Measurements from ENCODE around the gene ME1. TPM values are rescaled to one million over a fixed set of nuclear protein-coding genes. Genes with fewer than 3 reads are reported as not detected.

The ME1 gene
- total and polyA plus RNA-seq, 9 of the 15 experiments (the other 6 are each of a cell fraction or from before 2014, with no cell fraction given) = 3.2 to 10.4 (median 5.5) TPM

DNA sequence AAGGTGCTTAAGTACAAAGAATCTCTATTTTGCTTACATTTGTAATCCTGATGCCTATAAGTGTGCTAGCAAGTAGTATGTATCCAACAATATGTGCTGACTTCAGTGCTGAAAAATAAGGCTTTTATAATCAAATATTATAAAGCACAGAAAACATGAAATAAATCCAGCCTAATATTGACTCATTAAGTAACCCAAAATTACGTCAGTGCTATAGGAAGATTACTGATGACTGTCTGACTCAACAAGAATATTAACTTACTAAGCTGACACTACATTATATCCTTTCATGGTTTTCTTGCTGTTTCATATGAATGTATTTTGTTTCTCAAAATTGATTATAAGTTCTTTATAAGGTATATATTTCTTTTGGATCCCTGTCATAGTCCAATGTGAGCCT lies 76.1 kb downstream of the ME1 start:
- TF ChIP-seq RFX7 (CRISPR knock-in tag; IDR thresholded peaks at IDR 0.05) = no peak
- Histone ChIP-seq H2AFZ (ENCODE audit: low read depth, low read length) (no peak overlapping the region), H3K27me3 (ENCODE audit: control insufficient read depth in 2 of 2, insufficient read depth in 2 of 2, low read length in 2 of 2) (no peaks in the 10 kb centered on the region), H3K9ac (ENCODE audit: insufficient read depth in 1 of 2, low read depth in 2 of 2, low read length in 2 of 2) (no peak overlapping the region), H3K9me1 (ENCODE audit: control insufficient read depth, insufficient read depth, low read length) (no peaks in the 10 kb centered on the region), H3K79me2 (ENCODE audit: control insufficient read depth, insufficient read depth, low read length) (no peaks in the 10 kb centered on the region), H3K27ac (ENCODE audit: extremely low read depth, low read depth, low read length) (no peak overlapping the region), H3K4me3 (no peak overlapping the region), H4K20me1 (replicated peaks; ENCODE audit: control insufficient read depth, insufficient read depth, low read length) (no peaks in the 10 kb centered on the region), H3K36me3 (ENCODE audit: control insufficient read depth, insufficient read depth, low read length) (no peaks in the 10 kb centered on the region), H3K4me2 (ENCODE audit: insufficient read depth, low read length) (no peak overlapping the region), H3K9me3 (replicated peaks; ENCODE audit: control insufficient read depth, insufficient read depth, low read depth, low read length) (no peaks in the 10 kb centered on the region), H3K4me1 (replicated peaks in 1 of 2; ENCODE audit: control insufficient read depth in 2 of 2, insufficient read depth in 2 of 2, low read length in 2 of 2) (no peaks in the 10 kb centered on the region)
- intact Hi-C loops (cut with micrococcal nuclease) (no loop called here), in situ Hi-C loops (cut with MboI) (no loop called here)
- ChIA-PET CTCF (ENCODE audit: low intra/inter-chr PET ratio) (no interaction called here), POLR2A (interaction anchor here (1.2 kb wide), 1 partner anchor 11 kb away, joined by 3 read pairs; no protein-coding TSS in a partner anchor)
- no peak for DNase-seq (ENCODE audit: extremely low read depth in 1 of 4, low spot score in 3 of 4)
- no peak for FAIRE-seq
- 88% methylated on average over 1 of the region's 1 CpG for WGBS (ENCODE audit: insufficient coverage, low coverage, missing lambda C conversion rate)
- BruUV-seq (replicated peaks) = no TSS peak
- ATAC-seq = no peak

DNA sequence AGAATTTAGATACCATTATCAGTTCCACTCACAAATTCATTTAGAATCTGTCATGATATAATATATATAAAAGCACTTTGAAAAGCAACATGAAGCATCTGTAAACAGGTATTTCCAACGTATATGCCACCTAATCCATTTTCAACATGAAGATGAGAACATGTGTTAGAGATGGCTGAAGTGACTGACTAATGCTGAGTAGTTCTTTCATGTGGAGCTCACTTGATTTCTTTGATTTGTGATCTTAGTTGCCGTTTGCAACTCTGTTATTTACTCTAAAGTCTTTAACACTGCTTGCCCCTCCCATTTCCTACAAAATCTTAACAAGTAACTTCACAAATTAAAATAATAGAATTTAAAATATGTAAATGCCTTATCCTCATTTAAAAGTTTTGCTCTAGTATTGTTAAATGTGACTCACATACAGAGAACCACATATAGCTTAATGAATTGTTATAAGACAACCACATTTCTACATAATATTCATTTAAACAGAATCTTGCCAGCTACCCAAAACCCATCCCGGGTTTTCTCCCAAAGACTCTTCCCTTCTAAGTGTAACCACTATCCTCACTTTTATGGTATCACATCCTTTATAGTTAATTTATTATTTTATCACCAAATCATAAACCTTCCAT lies 78.3 kb downstream of the ME1 start:
- no peaks in the 10 kb centered on the region for H3K27me3 ChIP-seq (ENCODE audit: control insufficient read depth in 2 of 2, insufficient read depth in 2 of 2, low read length in 2 of 2)
- POLR2A ChIA-PET = no interaction called here
- no peaks in the 10 kb centered on the region for H4K20me1 ChIP-seq (replicated peaks; ENCODE audit: control insufficient read depth, insufficient read depth, low read length)
- H3K36me3 ChIP-seq (ENCODE audit: control insufficient read depth, insufficient read depth, low read length) = no peaks in the 10 kb centered on the region
- in situ Hi-C loops (cut with MboI) = no loop called here
- CTCF ChIA-PET (ENCODE audit: low intra/inter-chr PET ratio) = no interaction called here
- no peak for FAIRE-seq
- H3K4me3 ChIP-seq = no peak overlapping the region
- intact Hi-C loops (cut with micrococcal nuclease) = no loop called here
- DNase-seq (ENCODE audit: extremely low read depth in 1 of 4, low spot score in 3 of 4) = no peak
- H3K9me3 ChIP-seq (replicated peaks; ENCODE audit: control insufficient read depth, insufficient read depth, low read depth, low read length) = no peaks in the 10 kb centered on the region
- H2AFZ ChIP-seq (ENCODE audit: low read depth, low read length) = no peak overlapping the region
- WGBS (ENCODE audit: insufficient coverage, low coverage, missing lambda C conversion rate) = 40% methylated on average over 3 of the region's 3 CpGs
- no peaks in the 10 kb centered on the region for H3K4me1 ChIP-seq (replicated peaks in 1 of 2; ENCODE audit: control insufficient read depth in 2 of 2, insufficient read depth in 2 of 2, low read length in 2 of 2)
- no peak overlapping the region for H3K9ac ChIP-seq (ENCODE audit: insufficient read depth in 1 of 2, low read depth in 2 of 2, low read length in 2 of 2)
- BruUV-seq (replicated peaks) = no TSS peak
- no peak overlapping the region for H3K4me2 ChIP-seq (ENCODE audit: insufficient read depth, low read length)
- no peak overlapping the region for H3K27ac ChIP-seq (ENCODE audit: extremely low read depth, low read depth, low read length)
- ATAC-seq = no peak
- H3K9me1 ChIP-seq (ENCODE audit: control insufficient read depth, insufficient read depth, low read length) = no peaks in the 10 kb centered on the region
- H3K79me2 ChIP-seq (ENCODE audit: control insufficient read depth, insufficient read depth, low read length) = no peaks in the 10 kb centered on the region
- TF ChIP-seq, protein P1, sequence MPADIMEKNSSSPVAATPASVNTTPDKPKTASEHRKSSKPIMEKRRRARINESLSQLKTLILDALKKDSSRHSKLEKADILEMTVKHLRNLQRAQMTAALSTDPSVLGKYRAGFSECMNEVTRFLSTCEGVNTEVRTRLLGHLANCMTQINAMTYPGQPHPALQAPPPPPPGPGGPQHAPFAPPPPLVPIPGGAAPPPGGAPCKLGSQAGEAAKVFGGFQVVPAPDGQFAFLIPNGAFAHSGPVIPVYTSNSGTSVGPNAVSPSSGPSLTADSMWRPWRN (IDR thresholded peaks at IDR 0.05; ENCODE audit: low read depth) = no peak
- TF ChIP-seq FUS (optimal IDR thresholded peaks at IDR 0.05; ENCODE audit: low read depth, low read length) (no peak), SNRNP70 (optimal IDR thresholded peaks at IDR 0.05; ENCODE audit: low read depth, low read length) (no peak), MEIS2 (IDR thresholded peaks at IDR 0.05; ENCODE audit: partially characterized antibody) (no peak), CEBPB (tag; IDR thresholded peaks at IDR 0.05) (no peak), CREB1 (IDR thresholded peaks at IDR 0.05) (no peak), CREB1 (CRISPR knock-in tag; IDR thresholded peaks at IDR 0.05) (no peak), TAL1 (IDR thresholded peaks at IDR 0.05) (no peak), NFXL1 (CRISPR knock-in tag; IDR thresholded peaks at IDR 0.05) (no peak), ZNF347 (CRISPR knock-in tag; IDR thresholded peaks at IDR 0.05; ENCODE audit: low read depth) (no peak), SMARCA5 (IDR thresholded peaks at IDR 0.05) (no peak), LARP7 (IDR thresholded peaks at IDR 0.05) (no peak)
- TF ChIP-seq, protein P2, sequence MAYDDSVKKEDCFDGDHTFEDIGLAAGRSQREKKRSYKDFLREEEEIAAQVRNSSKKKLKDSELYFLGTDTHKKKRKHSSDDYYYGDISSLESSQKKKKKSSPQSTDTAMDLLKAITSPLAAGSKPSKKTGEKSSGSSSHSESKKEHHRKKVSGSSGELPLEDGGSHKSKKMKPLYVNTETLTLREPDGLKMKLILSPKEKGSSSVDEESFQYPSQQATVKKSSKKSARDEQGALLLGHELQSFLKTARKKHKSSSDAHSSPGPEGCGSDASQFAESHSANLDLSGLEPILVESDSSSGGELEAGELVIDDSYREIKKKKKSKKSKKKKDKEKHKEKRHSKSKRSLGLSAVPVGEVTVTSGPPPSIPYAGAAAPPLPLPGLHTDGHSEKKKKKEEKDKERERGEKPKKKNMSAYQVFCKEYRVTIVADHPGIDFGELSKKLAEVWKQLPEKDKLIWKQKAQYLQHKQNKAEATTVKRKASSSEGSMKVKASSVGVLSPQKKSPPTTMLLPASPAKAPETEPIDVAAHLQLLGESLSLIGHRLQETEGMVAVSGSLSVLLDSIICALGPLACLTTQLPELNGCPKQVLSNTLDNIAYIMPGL (CRISPR knock-in tag; IDR thresholded peaks at IDR 0.05) = no peak
- TF ChIP-seq, protein P3, sequence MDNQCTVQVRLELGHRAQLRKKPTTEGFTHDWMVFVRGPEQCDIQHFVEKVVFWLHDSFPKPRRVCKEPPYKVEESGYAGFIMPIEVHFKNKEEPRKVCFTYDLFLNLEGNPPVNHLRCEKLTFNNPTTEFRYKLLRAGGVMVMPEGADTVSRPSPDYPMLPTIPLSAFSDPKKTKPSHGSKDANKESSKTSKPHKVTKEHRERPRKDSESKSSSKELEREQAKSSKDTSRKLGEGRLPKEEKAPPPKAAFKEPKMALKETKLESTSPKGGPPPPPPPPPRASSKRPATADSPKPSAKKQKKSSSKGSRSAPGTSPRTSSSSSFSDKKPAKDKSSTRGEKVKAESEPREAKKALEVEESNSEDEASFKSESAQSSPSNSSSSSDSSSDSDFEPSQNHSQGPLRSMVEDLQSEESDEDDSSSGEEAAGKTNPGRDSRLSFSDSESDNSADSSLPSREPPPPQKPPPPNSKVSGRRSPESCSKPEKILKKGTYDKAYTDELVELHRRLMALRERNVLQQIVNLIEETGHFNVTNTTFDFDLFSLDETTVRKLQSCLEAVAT (IDR thresholded peaks at IDR 0.05) = no peak

Measured in K562 (cell line).